ENCODE measurements around the gene IMMP2L.
"Not testable (repeated sequence)": the region's sequence is repeated elsewhere in the genome, so short reads cannot be mapped to it uniquely, and the experiment has no call there.

Gene IMMP2L

GRCh38 chr7:111459065-111459756 lies 103.1 kb downstream of the IMMP2L start:
- DNase-seq = no peak

GRCh38 chr7:111450705-111451104 lies 111.6 kb downstream of the IMMP2L start:
- not testable (repeated sequence) for DNase-seq

GRCh38 chr7:111447502-111447901 lies 114.8 kb downstream of the IMMP2L start:
- not testable (repeated sequence) for DNase-seq

GRCh38 chr7:111439977-111440376 lies 122.3 kb downstream of the IMMP2L start:
- no peak for DNase-seq

GRCh38 chr7:111438369-111439289 lies 123.7 kb downstream of the IMMP2L start:
- DNase-seq = no peak

- DNase-seq = no peak
Observed at GRCh38 chr7:111437736-111438135, 124.6 kb downstream of the IMMP2L start.

- DNase-seq = no peak
Observed at GRCh38 chr7:111436608-111437007, 125.7 kb downstream of the IMMP2L start.

- DNase-seq = no peak
Observed at GRCh38 chr7:111433426-111433825, 128.9 kb downstream of the IMMP2L start.

- no peak for DNase-seq
Observed at GRCh38 chr7:111429781-111430180, 132.5 kb downstream of the IMMP2L start.

GRCh38 chr7:111424768-111425167 lies 137.5 kb downstream of the IMMP2L start:
- no peak for DNase-seq

GRCh38 chr7:111414374-111414773 lies 147.9 kb downstream of the IMMP2L start:
- no peak for DNase-seq

GRCh38 chr7:111413739-111414138 lies 148.6 kb downstream of the IMMP2L start:
- no peak for DNase-seq

- DNase-seq = no peak
Observed at GRCh38 chr7:111410899-111411298, 151.4 kb downstream of the IMMP2L start.

- DNase-seq = no peak
Observed at GRCh38 chr7:111409714-111410422, 152.4 kb downstream of the IMMP2L start.

GRCh38 chr7:111408724-111409123 lies 153.6 kb downstream of the IMMP2L start:
- DNase-seq = no peak

- DNase-seq = no peak
Observed at GRCh38 chr7:111407258-111407657, 155.0 kb downstream of the IMMP2L start.

GRCh38 chr7:111405621-111406020 lies 156.7 kb downstream of the IMMP2L start:
- DNase-seq = no peak

- no peak for DNase-seq
Observed at GRCh38 chr7:111401516-111401915, 160.8 kb downstream of the IMMP2L start.

- DNase-seq = no peak
Observed at GRCh38 chr7:111400088-111400487, 162.2 kb downstream of the IMMP2L start.

GRCh38 chr7:111394891-111395290 lies 167.4 kb downstream of the IMMP2L start:
- no peak for DNase-seq

GRCh38 chr7:111393011-111393754 lies 169.1 kb downstream of the IMMP2L start:
- DNase-seq = no peak

- DNase-seq = no peak
Observed at GRCh38 chr7:111392294-111392693, 170.0 kb downstream of the IMMP2L start.

- DNase-seq = no peak
Observed at GRCh38 chr7:111390000-111390399, 172.3 kb downstream of the IMMP2L start.
